ENCODE data around the gene ASMTL.

The ASMTL gene

GRCh38 chrX:1360171-1360570, 92.5 kb downstream of the ASMTL start:
- Histone ChIP-seq H3K4me3 (ENCODE audit: low read depth, low read length) (no peak overlapping the region), H3K27ac (no peak overlapping the region), H3K27me3 (replicated peaks) (no peaks in the 10 kb centered on the region), H3K36me3 (replicated peaks) (no peaks in the 10 kb centered on the region)
- in situ Hi-C loops (cut with HindIII; ENCODE audit: low pct_ligation_motif_present, low sequenced_read_pairs): no loop called here
- TF ChIP-seq, protein P1, sequence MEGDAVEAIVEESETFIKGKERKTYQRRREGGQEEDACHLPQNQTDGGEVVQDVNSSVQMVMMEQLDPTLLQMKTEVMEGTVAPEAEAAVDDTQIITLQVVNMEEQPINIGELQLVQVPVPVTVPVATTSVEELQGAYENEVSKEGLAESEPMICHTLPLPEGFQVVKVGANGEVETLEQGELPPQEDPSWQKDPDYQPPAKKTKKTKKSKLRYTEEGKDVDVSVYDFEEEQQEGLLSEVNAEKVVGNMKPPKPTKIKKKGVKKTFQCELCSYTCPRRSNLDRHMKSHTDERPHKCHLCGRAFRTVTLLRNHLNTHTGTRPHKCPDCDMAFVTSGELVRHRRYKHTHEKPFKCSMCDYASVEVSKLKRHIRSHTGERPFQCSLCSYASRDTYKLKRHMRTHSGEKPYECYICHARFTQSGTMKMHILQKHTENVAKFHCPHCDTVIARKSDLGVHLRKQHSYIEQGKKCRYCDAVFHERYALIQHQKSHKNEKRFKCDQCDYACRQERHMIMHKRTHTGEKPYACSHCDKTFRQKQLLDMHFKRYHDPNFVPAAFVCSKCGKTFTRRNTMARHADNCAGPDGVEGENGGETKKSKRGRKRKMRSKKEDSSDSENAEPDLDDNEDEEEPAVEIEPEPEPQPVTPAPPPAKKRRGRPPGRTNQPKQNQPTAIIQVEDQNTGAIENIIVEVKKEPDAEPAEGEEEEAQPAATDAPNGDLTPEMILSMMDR (IDR thresholded peaks at IDR 0.05; ENCODE audit: low read depth, low read length, missing control alignments): no peak
- no peak for DNase-seq

DNA sequence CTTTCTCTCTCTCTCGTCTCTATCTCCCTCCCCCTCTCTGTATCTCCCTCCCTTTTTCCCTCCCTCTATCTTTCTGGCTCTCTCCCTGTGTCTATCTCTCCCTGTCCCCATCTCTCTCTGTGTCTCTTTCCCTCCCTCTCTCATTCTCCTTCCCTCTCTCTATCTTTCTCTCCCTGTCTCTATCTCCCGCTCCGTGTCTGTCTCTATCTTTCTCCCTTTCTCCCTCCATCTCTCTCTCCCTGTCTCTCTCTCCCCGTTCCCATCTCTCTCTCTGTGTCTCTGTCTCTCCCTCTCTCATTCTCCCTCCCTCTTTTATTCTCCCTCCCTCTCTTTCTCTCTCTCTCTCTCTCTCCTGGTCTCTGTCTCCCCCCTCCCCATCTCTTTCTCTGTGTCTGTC, 93.2 kb downstream of the ASMTL start:
- in situ Hi-C loops (cut with HindIII; ENCODE audit: low pct_ligation_motif_present, low sequenced_read_pairs): no loop called here
- H3K4me3 ChIP-seq (ENCODE audit: low read depth, low read length): no peak overlapping the region
- no peaks in the 10 kb centered on the region for H3K36me3 ChIP-seq (replicated peaks)
- H3K27me3 ChIP-seq (replicated peaks): no peaks in the 10 kb centered on the region
- TF ChIP-seq, protein P1 (IDR thresholded peaks at IDR 0.05; ENCODE audit: low read depth, low read length, missing control alignments): no peak
- no peak overlapping the region for H3K27ac ChIP-seq
- no peak for DNase-seq

DNA sequence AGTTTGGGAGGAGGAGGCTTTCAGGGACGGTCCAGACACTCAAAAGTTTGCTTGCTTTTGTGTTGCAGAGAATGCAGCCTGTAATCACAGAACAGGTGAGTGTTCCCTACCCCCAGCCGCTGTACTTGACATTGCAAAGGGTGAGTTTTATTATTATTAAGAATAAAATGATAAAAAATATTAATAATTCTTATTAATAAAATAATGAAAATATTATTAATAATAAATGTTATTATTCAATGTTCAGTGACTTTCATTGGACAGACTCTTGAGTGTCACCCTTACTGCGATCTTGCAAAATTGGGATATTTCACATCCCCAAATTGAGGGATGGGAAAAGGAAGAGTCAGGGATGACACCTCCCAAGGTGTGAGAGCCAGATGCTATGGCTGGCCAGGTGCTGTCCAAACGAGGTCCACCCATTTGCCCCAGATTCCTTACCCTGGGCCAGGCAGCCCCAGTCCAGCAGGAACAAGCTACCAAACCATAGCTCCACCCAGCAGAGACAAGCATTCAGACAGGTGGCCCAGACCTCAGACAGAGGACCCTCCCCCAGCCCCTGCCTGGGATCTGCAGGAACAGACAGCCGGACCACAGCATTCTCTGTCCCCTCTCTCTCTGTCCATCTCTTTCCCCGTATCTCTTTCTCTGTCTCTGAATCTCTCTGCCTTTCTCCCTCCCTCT, 93.8 kb downstream of the ASMTL start:
- TF ChIP-seq, protein P1 (IDR thresholded peaks at IDR 0.05; ENCODE audit: low read depth, low read length, missing control alignments): no peak
- Histone ChIP-seq H3K27me3 (replicated peaks) (no peaks in the 10 kb centered on the region), H3K27ac (no peak overlapping the region), H3K36me3 (replicated peaks) (no peaks in the 10 kb centered on the region), H3K4me3 (ENCODE audit: low read depth, low read length) (no peak overlapping the region)
- in situ Hi-C loops (cut with HindIII; ENCODE audit: low pct_ligation_motif_present, low sequenced_read_pairs): no loop called here
- no peak for DNase-seq

DNA sequence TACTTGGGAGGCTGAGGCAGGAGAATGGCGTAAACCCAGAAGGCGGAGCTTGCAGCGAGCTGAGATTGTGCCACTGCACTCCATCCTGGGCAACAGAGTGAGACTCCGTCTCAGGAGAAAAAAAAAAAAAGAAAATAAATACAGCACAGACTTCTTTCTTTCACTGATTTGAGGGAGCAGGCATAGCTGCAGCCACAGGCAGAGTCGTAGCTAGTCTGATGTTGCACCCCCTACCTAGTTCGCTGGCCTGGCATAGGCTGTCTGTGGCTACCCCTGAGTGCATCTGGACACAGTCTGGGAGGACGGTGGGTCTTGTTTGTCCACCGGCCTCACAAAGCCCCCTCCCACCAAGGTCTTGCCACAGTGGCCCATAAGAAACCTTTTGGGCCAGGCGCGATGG, 94.7 kb downstream of the ASMTL start:
- no peak overlapping the region for H3K27ac ChIP-seq
- no peak overlapping the region for H3K4me3 ChIP-seq (ENCODE audit: low read depth, low read length)
- TF ChIP-seq, protein P1 (IDR thresholded peaks at IDR 0.05; ENCODE audit: low read depth, low read length, missing control alignments): no peak
- no peaks in the 10 kb centered on the region for H3K27me3 ChIP-seq (replicated peaks)
- in situ Hi-C loops (cut with HindIII; ENCODE audit: low pct_ligation_motif_present, low sequenced_read_pairs): no loop called here
- H3K36me3 ChIP-seq (replicated peaks): no peaks in the 10 kb centered on the region
- DNase-seq: no peak

DNA sequence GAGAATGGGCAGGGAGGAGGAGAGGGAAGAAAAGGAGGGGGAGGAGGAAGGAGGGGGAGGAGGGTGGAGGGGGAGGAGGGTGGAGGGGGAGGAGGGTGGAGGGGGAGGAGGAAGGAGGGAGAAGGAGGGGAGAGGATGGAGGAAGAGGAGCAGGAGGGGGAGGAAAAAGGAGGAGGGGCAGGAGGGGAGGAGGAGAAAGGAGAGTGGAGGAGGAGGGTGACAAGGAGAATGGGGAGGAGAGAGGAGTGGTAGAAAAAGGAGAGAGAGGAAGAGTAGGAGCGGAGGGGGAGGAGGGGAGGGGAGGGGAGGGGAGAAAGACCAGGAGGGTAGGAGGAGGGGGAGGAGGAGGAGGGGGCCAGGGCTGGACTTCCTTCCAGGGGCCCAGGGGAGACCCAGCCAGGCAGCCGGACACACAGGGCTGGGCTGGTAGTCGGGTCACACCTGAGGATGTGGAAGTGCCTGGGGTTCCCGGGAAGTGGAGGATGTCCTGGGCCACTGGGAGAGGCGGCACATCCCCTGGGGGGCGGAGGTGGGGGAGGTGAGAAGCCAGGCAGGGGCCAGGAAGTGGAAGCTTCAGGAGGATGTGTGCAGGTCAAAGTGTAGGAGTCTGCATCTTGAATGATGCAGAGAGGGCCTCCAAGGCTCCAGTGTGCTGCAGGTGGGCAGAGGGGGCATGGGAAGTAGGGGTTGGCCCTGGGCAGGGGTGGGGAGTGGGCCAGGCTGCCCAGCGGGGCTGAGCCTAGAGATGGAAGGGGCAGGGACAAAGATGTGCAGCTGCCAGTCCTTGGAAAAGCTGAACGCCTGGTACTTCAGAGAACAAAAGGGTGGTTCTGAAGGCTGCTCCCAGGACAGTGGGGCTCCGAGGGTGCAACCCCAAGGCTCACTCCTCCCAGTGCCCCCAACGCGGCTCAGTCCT, 97.3 kb downstream of the ASMTL start:
- no peak for DNase-seq
- no peaks in the 10 kb centered on the region for H3K36me3 ChIP-seq (replicated peaks)
- TF ChIP-seq, protein P1 (IDR thresholded peaks at IDR 0.05; ENCODE audit: low read depth, low read length, missing control alignments): no peak
- no peaks in the 10 kb centered on the region for H3K27me3 ChIP-seq (replicated peaks)
- in situ Hi-C loops (cut with HindIII; ENCODE audit: low pct_ligation_motif_present, low sequenced_read_pairs): no loop called here
- H3K27ac ChIP-seq: no peak overlapping the region
- H3K4me3 ChIP-seq (ENCODE audit: low read depth, low read length): no peak overlapping the region

All from brain microvascular endothelial cell (primary cell).